GM15510 (cell line): ENCODE results near the gene LONRF2.

ENCODE experiments used
- POLR2A ChIP-seq: IDR thresholded peaks from 3 replicates; pipeline ENCODE4 v1.6.1; 2011; ENCODE audit warnings: borderline replicate concordance; ENCODE audit not compliant: insufficient read length; ENCODE audit errors: extremely low read depth

LONRF2 gene

GRCh38 chr2:100321866-100322820 is at the start of gene LONRF2:
Gene LONRF2, minus strand, starts transcription at chr2:100322501. Its CDS starts 408 bp downstream, at chr2:100322093.
- no peak for TF ChIP-seq POLR2A

GRCh38 chr2:100367163-100367562 is 44.9 kb upstream of the LONRF2 start:
- TF ChIP-seq POLR2A: no peak

GRCh38 chr2:100365434-100365833 is 43.1 kb upstream of the LONRF2 start:
- no peak for TF ChIP-seq POLR2A

- no peak for TF ChIP-seq POLR2A
These were observed 37.3 kb upstream of the LONRF2 start for GRCh38 chr2:100359576-100359975.

DNA sequence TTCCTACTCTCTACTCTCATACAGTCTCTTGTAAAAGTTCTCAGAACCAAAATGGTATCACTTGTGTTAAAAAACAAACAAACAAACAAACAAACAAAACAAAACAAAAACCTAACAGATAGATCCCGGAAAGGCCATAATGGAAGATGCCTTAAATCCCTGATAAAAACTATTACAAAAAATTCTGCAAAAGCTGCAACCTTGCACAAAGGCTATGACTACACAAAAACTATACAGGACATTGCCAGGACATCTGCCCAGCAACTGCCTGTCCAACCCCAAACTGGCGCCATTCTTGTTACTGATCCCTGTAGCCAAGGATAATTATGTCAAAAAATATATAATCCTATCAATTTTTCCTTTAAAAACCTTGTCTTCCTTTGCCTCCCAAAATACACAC is 36.3 kb upstream of the LONRF2 start:
- no peak for TF ChIP-seq POLR2A

- TF ChIP-seq POLR2A: no peak
These were observed 30.2 kb upstream of the LONRF2 start for GRCh38 chr2:100352521-100352920.

DNA sequence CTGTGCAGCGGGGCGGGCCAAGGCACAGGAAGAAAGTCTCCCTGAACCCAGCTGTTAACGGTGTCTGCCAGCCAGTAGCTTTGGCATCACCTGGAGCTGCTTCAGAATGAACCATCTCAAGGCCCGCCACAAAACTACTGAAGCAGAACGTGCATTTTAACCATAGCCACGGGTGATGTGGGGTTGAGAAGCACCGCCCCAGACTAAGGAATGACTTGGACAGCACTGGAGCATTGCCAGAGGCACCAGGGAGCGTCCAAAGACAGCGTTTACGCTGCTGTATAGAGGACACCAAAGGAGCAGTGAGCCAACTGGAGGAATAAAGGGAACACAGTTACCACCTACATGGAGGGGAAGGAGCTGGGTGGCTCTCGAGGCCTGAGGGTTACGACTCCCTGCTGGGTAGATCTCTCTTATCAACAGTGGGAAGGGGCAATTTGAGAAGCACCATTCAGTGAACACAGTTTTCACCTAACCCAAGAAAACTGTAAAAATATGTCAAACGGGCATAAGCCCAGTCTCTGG is 28.4 kb upstream of the LONRF2 start:
- no peak for TF ChIP-seq POLR2A

DNA sequence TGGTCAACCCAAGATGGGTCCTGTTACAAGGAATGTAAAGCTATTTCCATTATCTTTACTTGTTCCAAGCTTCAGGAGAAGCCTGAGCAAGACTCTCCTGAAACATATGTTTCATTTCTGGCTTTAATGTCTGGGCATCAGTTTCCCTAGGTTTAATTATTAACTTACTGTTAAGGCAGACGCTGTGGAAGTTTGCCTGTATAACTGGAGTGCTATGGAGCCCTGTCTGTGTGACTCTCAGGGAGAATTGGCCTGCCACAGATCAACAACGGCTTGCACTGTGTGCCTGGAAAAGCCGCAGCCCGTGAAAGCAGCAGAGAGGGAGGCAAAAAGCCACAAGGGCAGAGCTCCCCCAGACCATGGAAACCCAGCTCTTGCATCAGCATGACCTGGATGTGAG is 22.1 kb upstream of the LONRF2 start:
- no peak for TF ChIP-seq POLR2A

DNA sequence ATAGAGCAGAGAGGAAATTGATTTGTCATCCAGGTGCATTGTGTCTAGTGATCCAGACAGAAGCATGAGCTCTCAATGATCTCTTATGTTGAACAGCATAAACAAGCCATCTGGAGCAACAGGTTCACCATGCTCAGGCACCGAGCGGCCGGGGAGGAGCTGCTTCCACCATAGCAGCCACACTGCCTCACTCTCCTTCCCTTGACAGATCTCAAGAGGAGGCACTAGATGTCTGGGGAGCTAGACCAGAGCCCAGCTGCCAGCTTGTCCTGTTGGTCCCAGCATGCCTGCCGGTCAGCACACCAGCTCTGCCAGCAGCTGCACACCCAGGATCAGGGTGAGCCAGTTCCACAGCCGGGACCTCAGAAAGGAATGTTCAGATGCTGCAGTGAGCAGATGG is 17.5 kb upstream of the LONRF2 start:
- TF ChIP-seq POLR2A: no peak

- no peak for TF ChIP-seq POLR2A
These were observed 12.6 kb upstream of the LONRF2 start for GRCh38 chr2:100334929-100335328.

- no peak for TF ChIP-seq POLR2A
These were observed 5.4 kb upstream of the LONRF2 start for GRCh38 chr2:100327742-100328141.

GRCh38 chr2:100321179-100321865 is 979 bp downstream of the LONRF2 start:
- TF ChIP-seq POLR2A: no peak

- no peak for TF ChIP-seq POLR2A
These were observed 1.6 kb downstream of the LONRF2 start for GRCh38 chr2:100320547-100321178.

GRCh38 chr2:100317634-100318033 is 4.7 kb downstream of the LONRF2 start:
- no peak for TF ChIP-seq POLR2A
